Measurements from ENCODE around the gene RIMS1.
"Not testable (repeated sequence)": the region's sequence is repeated elsewhere in the genome, so short reads cannot be mapped to it uniquely, and the experiment has no call there.

RIMS1 gene

DNA sequence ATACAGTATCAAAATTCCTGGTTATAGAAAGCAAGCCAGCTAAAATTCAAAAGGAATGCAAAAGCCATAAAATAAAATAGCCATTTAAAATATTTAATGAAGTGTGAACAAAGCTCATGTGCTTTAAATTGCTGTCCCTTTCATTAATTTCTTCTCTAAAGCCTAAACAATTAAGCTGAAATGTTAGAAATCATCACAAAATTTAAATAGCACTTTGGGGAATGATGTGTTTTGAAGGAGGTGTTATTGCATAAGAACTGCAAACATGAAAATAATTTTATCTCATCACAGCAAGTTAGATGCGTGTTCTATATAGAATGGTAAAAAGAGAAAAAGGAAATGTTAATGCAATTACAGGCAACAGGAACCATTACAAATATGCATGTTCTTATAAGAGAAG is 111.0 kb downstream of the RIMS1 start:
- Histone ChIP-seq H3K9me3 (ENCODE audit: low read length) (no peaks in the 10 kb centered on the region), H3K36me3 (ENCODE audit: insufficient read depth, low read length) (no peaks in the 10 kb centered on the region), H3F3A (ENCODE audit: insufficient read depth, low read length) (no peaks in the 10 kb centered on the region), H3K9ac (ENCODE audit: low read length) (no peak overlapping the region), H3K27me3 (ENCODE audit: insufficient read depth, low read length) (no peaks in the 10 kb centered on the region), H3K4me1 (ENCODE audit: insufficient read depth, low read length, severe bottlenecking) (no peaks in the 10 kb centered on the region), H3K27ac (ENCODE audit: low read depth, low read length, poor library complexity, severe bottlenecking) (no peak overlapping the region), H3K79me2 (ENCODE audit: insufficient read depth, low read length) (no peaks in the 10 kb centered on the region), H3K4me3 (ENCODE audit: low read depth, low read length, poor library complexity, severe bottlenecking) (no peak overlapping the region), H3K9me2 (ENCODE audit: low read depth, low read length) (no peaks in the 10 kb centered on the region), H2AFZ (ENCODE audit: low read length) (no peak overlapping the region), H3K4me2 (ENCODE audit: low read length) (no peak overlapping the region), H4K20me1 (ENCODE audit: insufficient read depth, low read length) (no peaks in the 10 kb centered on the region)
- no peak for TF ChIP-seq EZH2 (IDR thresholded peaks at IDR 0.05; ENCODE audit: borderline replicate concordance, low read length)
- TF ChIP-seq, protein P1, sequence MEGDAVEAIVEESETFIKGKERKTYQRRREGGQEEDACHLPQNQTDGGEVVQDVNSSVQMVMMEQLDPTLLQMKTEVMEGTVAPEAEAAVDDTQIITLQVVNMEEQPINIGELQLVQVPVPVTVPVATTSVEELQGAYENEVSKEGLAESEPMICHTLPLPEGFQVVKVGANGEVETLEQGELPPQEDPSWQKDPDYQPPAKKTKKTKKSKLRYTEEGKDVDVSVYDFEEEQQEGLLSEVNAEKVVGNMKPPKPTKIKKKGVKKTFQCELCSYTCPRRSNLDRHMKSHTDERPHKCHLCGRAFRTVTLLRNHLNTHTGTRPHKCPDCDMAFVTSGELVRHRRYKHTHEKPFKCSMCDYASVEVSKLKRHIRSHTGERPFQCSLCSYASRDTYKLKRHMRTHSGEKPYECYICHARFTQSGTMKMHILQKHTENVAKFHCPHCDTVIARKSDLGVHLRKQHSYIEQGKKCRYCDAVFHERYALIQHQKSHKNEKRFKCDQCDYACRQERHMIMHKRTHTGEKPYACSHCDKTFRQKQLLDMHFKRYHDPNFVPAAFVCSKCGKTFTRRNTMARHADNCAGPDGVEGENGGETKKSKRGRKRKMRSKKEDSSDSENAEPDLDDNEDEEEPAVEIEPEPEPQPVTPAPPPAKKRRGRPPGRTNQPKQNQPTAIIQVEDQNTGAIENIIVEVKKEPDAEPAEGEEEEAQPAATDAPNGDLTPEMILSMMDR (IDR thresholded peaks at IDR 0.05; ENCODE audit: low read length) = no peak

DNA sequence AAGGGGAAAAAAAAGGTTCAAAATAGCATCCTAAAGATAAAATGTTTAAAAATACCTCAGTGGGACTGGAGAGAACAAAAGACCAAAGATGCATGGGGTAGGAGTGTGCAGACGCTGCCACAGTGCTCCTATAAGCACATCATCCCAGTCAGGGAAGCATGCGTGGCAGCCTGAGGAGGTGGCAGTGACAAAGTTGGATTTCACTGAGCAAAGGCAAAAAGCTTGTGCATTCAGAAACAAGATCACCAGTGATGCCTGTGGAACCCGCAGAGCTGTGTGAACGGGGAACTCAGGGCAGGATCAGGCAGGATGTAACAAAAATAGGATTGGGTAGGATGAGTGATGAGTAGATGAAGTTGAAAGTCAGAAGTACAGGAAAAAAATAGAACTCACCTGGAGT is 116.1 kb downstream of the RIMS1 start:
- H3K4me3 ChIP-seq (ENCODE audit: low read depth, low read length, poor library complexity, severe bottlenecking) = no peak overlapping the region
- no peak overlapping the region for H3K4me2 ChIP-seq (ENCODE audit: low read length)
- no peak overlapping the region for H3K9ac ChIP-seq (ENCODE audit: low read length)

DNA sequence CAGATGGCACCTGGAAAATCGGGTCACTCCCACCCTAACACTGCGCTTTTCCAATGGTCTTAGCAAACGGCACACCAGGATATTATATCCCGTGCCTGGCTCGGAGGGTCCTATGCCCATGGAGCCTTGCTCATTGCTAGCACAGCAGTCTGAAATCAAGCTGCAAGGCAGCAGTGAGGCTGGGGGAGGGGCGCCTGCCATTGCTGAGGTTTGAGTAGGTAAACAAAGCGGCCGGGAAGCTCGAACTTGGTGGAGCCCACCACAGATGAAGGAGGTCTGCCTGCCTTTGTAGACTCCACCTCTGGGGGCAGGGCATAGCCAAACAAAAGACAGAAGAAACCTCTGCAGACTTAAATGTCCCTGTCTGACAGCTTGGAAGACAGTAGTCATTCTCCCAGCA is 120.2 kb downstream of the RIMS1 start:
- not testable (repeated sequence) for H3K27me3 ChIP-seq (ENCODE audit: insufficient read depth, low read length); H3K4me2 ChIP-seq (ENCODE audit: low read length); H3K9me3 ChIP-seq (ENCODE audit: low read length); H3K27ac ChIP-seq (ENCODE audit: low read depth, low read length, poor library complexity, severe bottlenecking); H3K9me2 ChIP-seq (ENCODE audit: low read depth, low read length); H2AFZ ChIP-seq (ENCODE audit: low read length); H3K79me2 ChIP-seq (ENCODE audit: insufficient read depth, low read length); H4K20me1 ChIP-seq (ENCODE audit: insufficient read depth, low read length); H3K9ac ChIP-seq (ENCODE audit: low read length); H3K4me1 ChIP-seq (ENCODE audit: insufficient read depth, low read length, severe bottlenecking); H3F3A ChIP-seq (ENCODE audit: insufficient read depth, low read length); H3K4me3 ChIP-seq (ENCODE audit: low read depth, low read length, poor library complexity, severe bottlenecking); H3K36me3 ChIP-seq (ENCODE audit: insufficient read depth, low read length)

More for the DNA sequence above, 116.1 kb downstream of the RIMS1 start:
- TF ChIP-seq, protein P1 (IDR thresholded peaks at IDR 0.05; ENCODE audit: low read length) = no peak
- no peak for TF ChIP-seq EZH2 (IDR thresholded peaks at IDR 0.05; ENCODE audit: borderline replicate concordance, low read length)
- H4K20me1 ChIP-seq (ENCODE audit: insufficient read depth, low read length) = no peaks in the 10 kb centered on the region
- no peaks in the 10 kb centered on the region for H3K4me1 ChIP-seq (ENCODE audit: insufficient read depth, low read length, severe bottlenecking)
- H2AFZ ChIP-seq (ENCODE audit: low read length) = no peak overlapping the region
- no peaks in the 10 kb centered on the region for H3K79me2 ChIP-seq (ENCODE audit: insufficient read depth, low read length)
- H3K27me3 ChIP-seq (ENCODE audit: insufficient read depth, low read length) = no peaks in the 10 kb centered on the region
- no peaks in the 10 kb centered on the region for H3F3A ChIP-seq (ENCODE audit: insufficient read depth, low read length)
- H3K36me3 ChIP-seq (ENCODE audit: insufficient read depth, low read length) = no peaks in the 10 kb centered on the region
- H3K9me3 ChIP-seq (ENCODE audit: low read length) = no peaks in the 10 kb centered on the region
- no peaks in the 10 kb centered on the region for H3K9me2 ChIP-seq (ENCODE audit: low read depth, low read length)
- H3K27ac ChIP-seq (ENCODE audit: low read depth, low read length, poor library complexity, severe bottlenecking) = no peak overlapping the region

DNA sequence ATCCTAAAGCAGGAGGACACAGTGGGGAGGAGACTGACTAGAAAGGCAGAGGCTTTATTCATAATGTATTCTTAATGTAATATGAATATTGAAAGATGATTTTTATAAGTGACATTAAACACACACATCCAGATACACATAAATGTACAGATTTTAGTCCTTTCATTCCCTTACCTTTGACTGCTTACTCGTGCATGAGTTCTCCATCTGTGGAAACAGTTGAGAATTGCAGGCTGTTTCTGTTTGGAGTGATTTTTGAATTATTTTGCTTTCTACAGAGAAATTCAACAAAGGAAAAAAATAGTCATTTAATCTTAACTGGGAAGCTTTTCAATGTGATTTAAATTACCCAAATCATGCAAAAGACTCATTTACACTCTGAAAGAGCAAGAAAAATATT is 136.5 kb downstream of the RIMS1 start:
- no peak overlapping the region for H3K27ac ChIP-seq (ENCODE audit: low read depth, low read length, poor library complexity, severe bottlenecking)
- no peak overlapping the region for H3K9ac ChIP-seq (ENCODE audit: low read length)
- no peaks in the 10 kb centered on the region for H3K36me3 ChIP-seq (ENCODE audit: insufficient read depth, low read length)
- H3K4me3 ChIP-seq (ENCODE audit: low read depth, low read length, poor library complexity, severe bottlenecking) = no peak overlapping the region
- no peaks in the 10 kb centered on the region for H3K79me2 ChIP-seq (ENCODE audit: insufficient read depth, low read length)
- no peaks in the 10 kb centered on the region for H3K27me3 ChIP-seq (ENCODE audit: insufficient read depth, low read length)
- H3K9me3 ChIP-seq (ENCODE audit: low read length) = no peaks in the 10 kb centered on the region
- TF ChIP-seq, protein P1 (IDR thresholded peaks at IDR 0.05; ENCODE audit: low read length) = no peak
- no peak for TF ChIP-seq EZH2 (IDR thresholded peaks at IDR 0.05; ENCODE audit: borderline replicate concordance, low read length)
- no peak overlapping the region for H2AFZ ChIP-seq (ENCODE audit: low read length)
- no peaks in the 10 kb centered on the region for H3K4me1 ChIP-seq (ENCODE audit: insufficient read depth, low read length, severe bottlenecking)
- no peaks in the 10 kb centered on the region for H3F3A ChIP-seq (ENCODE audit: insufficient read depth, low read length)
- no peak overlapping the region for H3K4me2 ChIP-seq (ENCODE audit: low read length)
- no peaks in the 10 kb centered on the region for H4K20me1 ChIP-seq (ENCODE audit: insufficient read depth, low read length)
- no peaks in the 10 kb centered on the region for H3K9me2 ChIP-seq (ENCODE audit: low read depth, low read length)

All from OCI-LY1 (cell line).